Upper lobe of left lung (tissue), 6 donors: ENCODE results near the gene BPTF. TPM values are rescaled to one million over a fixed set of nuclear protein-coding genes. Genes with fewer than 3 reads are reported as not detected.
"Not testable (repeated sequence)": the region's sequence is repeated elsewhere in the genome, so short reads cannot be mapped to it uniquely, and the experiment has no call there.

Experiments used
- ATAC-seq, 2 donors: fragments of 200-7000 bp; cut with Tn5 transposase; one replicate each; pipeline ENCODE4 v1.9.1; 2022; ENCODE audit warnings: mild to moderate bottlenecking in 2 of 2, moderate library complexity in 2 of 2; ENCODE audit not compliant: low FRiP score in 2 of 2
- DNase-seq, 2 donors: peaks; one replicate each; pipeline ENCODE4 v3.0.0-alpha.2; 2019 to 2020
- H3K27ac ChIP-seq, 4 donors: fragments of 200-600 bp; sonication (generic); one replicate each; pipeline ENCODE4 v1.5.1; 2016 to 2019
- H3K27me3 ChIP-seq, 4 donors: fragments of 200-600 bp; sonication (generic); one replicate each; pipeline ENCODE4 v1.5.1; 2017 to 2019
- H3K36me3 ChIP-seq, 4 donors: fragments of 200-600 bp; sonication (generic); one replicate each; pipeline ENCODE4 v1.5.1; 2016 to 2019
- H3K4me1 ChIP-seq, 4 donors: fragments of 200-600 bp; sonication (generic); one replicate each; pipeline ENCODE4 v1.5.1; 2018 to 2019
- H3K4me3 ChIP-seq, 4 donors: fragments of 200-600 bp; sonication (generic); one replicate each; pipeline ENCODE4 v1.5.1; 2017 to 2019; ENCODE audit warnings: mild to moderate bottlenecking in 2 of 4, moderate library complexity in 1 of 4
- H3K9me3 ChIP-seq, 4 donors: fragments of 200-600 bp; sonication (generic); one replicate each; pipeline ENCODE4 v1.5.1; 2018 to 2019
- CTCF ChIP-seq, 6 experiments: fragments of 450-650 bp in 4 of 6; fragments of 200-600 bp in 2 of 6; sonication (generic) in 2 of 6; IDR thresholded peaks; one replicate each; pipeline ENCODE4 v1.5.1; 2016 to 2019; ENCODE audit warnings: antibody characterized with exemption in 6 of 6
- EP300 ChIP-seq, 4 donors: sonication (generic); formaldehyde crosslinking; IDR thresholded peaks; one replicate each; pipeline ENCODE4 v1.5.1; 2017; ENCODE audit warnings: antibody characterized with exemption in 4 of 4, control low read depth in 2 of 4
- POLR2A ChIP-seq, 4 donors: fragments of 450-650 bp; IDR thresholded peaks; one replicate each; pipeline ENCODE4 v1.5.1; 2016 to 2017; ENCODE audit warnings: antibody characterized with exemption in 4 of 4, mild to moderate bottlenecking in 2 of 4
- POLR2AphosphoS5 ChIP-seq, 2 donors: sonication (generic); formaldehyde crosslinking; IDR thresholded peaks; one replicate each; pipeline ENCODE4 v1.5.1; 2017; ENCODE audit warnings: antibody characterized with exemption in 2 of 2
- WGBS, 2 donors: methylation state at CpG; one replicate each; pipeline ENCODE4 v1.1.5; 2017 to 2018; 5-methylcytosine and 5-hydroxymethylcytosine counted together
- total RNA-seq, 6 donors: library from RNA; depleted of rRNA in 4 of 6; stranded (reverse); fragments of >200 nt in 4 of 6; gene quantifications; one replicate each; pipeline versions ENCODE4 v1.1.0 to v1.2.1, GENCODE V29; 2016 to 2021
- donor health status: DM: no; HTN: no; CAD: no; lungs with moderate emphysema.
- donor health status: DM: no; HTN: yes; CAD: no; lungs with severe emphysema.

Gene BPTF
- total RNA-seq, 6 donors from 2014 or later = 67.3 to 163 (median 79.7) TPM

- no peak for TF ChIP-seq POLR2AphosphoS5 (IDR thresholded peaks at IDR 0.05)
- no peak for TF ChIP-seq POLR2A (IDR thresholded peaks at IDR 0.05)
- no peak for TF ChIP-seq CTCF (IDR thresholded peaks at IDR 0.05)
- no peak for TF ChIP-seq EP300 (IDR thresholded peaks at IDR 0.05)
- H3K27ac ChIP-seq = no peak overlapping the region
- 90 to 93% methylated on average over 12 of the region's 12 CpGs for WGBS, 2 donors
- H3K4me3 ChIP-seq = no peak overlapping the region
- DNase-seq (no peak), ATAC-seq (no peak)
- H3K4me1 ChIP-seq = no peaks in the 10 kb centered on the region
- H3K9me3 ChIP-seq = no peaks in the 10 kb centered on the region
- H3K36me3 ChIP-seq = peaks cover 16 to 82% (median 57%) of the 10 kb centered on the region in 4 donors
- H3K27me3 ChIP-seq = no peaks in the 10 kb centered on the region
Measured at GRCh38 chr17:67902511-67903231, 77.4 kb downstream of the BPTF start.

GRCh38 chr17:67905298-67905697 is 80.0 kb downstream of the BPTF start:
- not testable (repeated sequence) for H3K27me3 ChIP-seq, H3K27ac ChIP-seq, H3K9me3 ChIP-seq, ATAC-seq, DNase-seq, H3K4me3 ChIP-seq, H3K4me1 ChIP-seq
- 83% methylated on average over 2 of the region's 2 CpGs for WGBS, 2 donors
- H3K36me3 ChIP-seq = peaks cover 24 to 81% (median 55%) of the 10 kb centered on the region in 4 donors

DNA sequence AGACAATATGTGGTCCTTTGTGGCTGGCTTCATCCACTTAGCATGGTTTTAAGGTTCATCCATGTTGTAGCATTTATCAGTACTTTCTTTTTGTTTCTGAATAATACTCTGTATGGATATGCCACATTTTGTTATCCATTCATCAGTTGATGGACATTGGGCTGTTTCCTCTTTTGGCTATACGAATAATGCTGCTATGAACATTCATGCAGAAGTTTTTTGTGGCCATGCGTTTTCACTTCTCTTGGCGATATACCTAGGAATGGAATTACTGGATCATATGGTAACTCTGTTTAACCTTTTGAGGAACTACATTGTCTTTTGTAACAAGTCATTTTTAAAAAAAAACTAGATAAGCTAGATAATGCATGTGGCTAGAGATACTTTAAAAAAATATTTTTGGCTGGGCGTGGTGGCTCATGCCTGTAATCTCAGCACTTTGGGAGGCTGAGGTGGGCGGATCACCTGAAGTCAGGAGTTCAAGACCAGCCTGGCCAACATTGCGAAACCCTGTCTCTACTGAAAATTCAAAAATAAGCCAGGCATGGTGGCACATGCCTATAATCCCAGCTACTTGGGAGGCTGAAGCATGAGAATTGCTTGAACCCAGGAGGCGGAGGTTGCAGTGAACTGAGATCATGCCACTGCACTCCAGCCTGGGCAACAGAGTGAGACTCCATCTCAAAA is 85.0 kb downstream of the BPTF start:
- H3K36me3 ChIP-seq = peaks cover 17 to 85% (median 37%) of the 10 kb centered on the region in 4 donors
- H3K4me3 ChIP-seq, H3K27me3 ChIP-seq, DNase-seq, H3K9me3 ChIP-seq, H3K4me1 ChIP-seq, H3K27ac ChIP-seq, ATAC-seq: not testable (repeated sequence)
- WGBS, 2 donors = 92 to 93% methylated on average over 7 of the region's 7 CpGs

DNA sequence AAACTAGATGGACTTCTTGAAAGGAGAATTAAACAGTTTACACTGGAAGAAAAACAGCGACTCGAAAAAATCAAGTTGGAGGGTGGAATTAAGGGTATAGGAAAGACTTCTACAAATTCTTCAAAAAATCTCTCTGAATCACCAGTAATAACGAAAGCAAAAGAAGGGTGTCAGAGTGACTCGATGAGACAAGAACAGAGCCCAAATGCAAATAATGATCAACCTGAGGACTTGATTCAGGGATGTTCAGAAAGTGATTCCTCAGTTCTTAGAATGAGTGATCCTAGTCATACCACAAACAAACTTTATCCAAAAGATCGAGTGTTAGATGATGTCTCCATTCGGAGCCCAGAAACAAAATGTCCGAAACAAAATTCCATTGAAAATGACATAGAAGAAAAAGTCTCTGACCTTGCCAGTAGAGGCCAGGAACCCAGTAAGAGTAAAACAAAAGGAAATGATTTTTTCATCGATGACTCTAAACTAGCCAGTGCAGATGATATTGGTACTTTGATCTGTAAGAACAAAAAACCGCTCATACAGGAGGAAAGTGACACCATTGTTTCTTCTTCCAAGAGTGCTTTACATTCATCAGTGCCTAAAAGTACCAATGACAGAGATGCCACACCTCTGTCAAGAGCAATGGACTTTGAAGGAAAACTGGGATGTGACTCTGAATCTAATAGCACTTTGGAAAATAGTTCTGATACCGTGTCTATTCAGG is 85.9 kb downstream of the BPTF start:
- no peak for ATAC-seq
- no peaks in the 10 kb centered on the region for H3K27me3 ChIP-seq
- TF ChIP-seq CTCF (IDR thresholded peaks at IDR 0.05) (no peak), EP300 (IDR thresholded peaks at IDR 0.05) (no peak), POLR2AphosphoS5 (IDR thresholded peaks at IDR 0.05) (no peak), POLR2A (IDR thresholded peaks at IDR 0.05) (no peak)
- H3K27ac ChIP-seq = no peak overlapping the region
- WGBS, 2 donors = 96% methylated on average over 10 of the region's 10 CpGs
- no peak for DNase-seq
- H3K4me3 ChIP-seq = no peak overlapping the region
- H3K9me3 ChIP-seq = no peaks in the 10 kb centered on the region
- no peaks in the 10 kb centered on the region for H3K4me1 ChIP-seq
- peaks cover 13 to 84% (median 35%) of the 10 kb centered on the region in 4 donors for H3K36me3 ChIP-seq

DNA sequence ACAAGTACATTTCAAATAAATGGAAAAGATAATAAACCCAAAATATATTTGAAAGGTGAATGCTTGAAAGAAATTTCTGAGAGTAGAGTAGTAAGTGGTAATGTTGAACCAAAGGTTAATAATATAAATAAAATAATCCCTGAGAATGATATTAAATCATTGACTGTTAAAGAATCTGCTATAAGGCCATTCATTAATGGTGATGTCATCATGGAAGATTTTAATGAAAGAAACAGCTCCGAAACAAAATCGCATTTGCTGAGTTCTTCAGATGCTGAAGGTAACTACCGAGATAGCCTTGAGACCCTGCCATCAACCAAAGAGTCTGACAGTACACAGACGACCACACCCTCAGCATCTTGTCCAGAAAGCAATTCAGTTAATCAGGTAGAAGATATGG is 86.8 kb downstream of the BPTF start:
- 88 to 91% methylated on average over 4 of the region's 4 CpGs for WGBS, 2 donors

GRCh38 chr17:67912656-67913055 is 87.4 kb downstream of the BPTF start:
- DNase-seq (no peak), ATAC-seq (no peak)
- TF ChIP-seq POLR2A (IDR thresholded peaks at IDR 0.05) = no peak
- TF ChIP-seq EP300 (IDR thresholded peaks at IDR 0.05) = no peak
- no peak for TF ChIP-seq POLR2AphosphoS5 (IDR thresholded peaks at IDR 0.05)
- TF ChIP-seq CTCF (IDR thresholded peaks at IDR 0.05) = no peak
- Histone ChIP-seq H3K27me3 (no peaks in the 10 kb centered on the region), H3K9me3 (no peaks in the 10 kb centered on the region), H3K4me1 (no peaks in the 10 kb centered on the region), H3K4me3 (no peak overlapping the region), H3K27ac (no peak overlapping the region), H3K36me3 (peaks cover 13 to 82% (median 31%) of the 10 kb centered on the region in 4 donors)
- WGBS, 2 donors = 79 to 83% methylated on average over 7 of the region's 7 CpGs

More for the DNA sequence above, 86.8 kb downstream of the BPTF start:
- TF ChIP-seq POLR2AphosphoS5 (IDR thresholded peaks at IDR 0.05) = no peak
- no peak for TF ChIP-seq POLR2A (IDR thresholded peaks at IDR 0.05)
- Histone ChIP-seq H3K36me3 (peaks cover 13 to 82% (median 33%) of the 10 kb centered on the region in 4 donors), H3K4me1 (no peaks in the 10 kb centered on the region), H3K27ac (no peak overlapping the region), H3K4me3 (no peak overlapping the region), H3K9me3 (no peaks in the 10 kb centered on the region), H3K27me3 (no peaks in the 10 kb centered on the region)
- ATAC-seq = no peak
- no peak for DNase-seq
